Spleen (tissue), 11 donors: ENCODE results near the gene HRK. TPM values are rescaled to one million over a fixed set of nuclear protein-coding genes. Genes with fewer than 3 reads are reported as not detected.

Experiments used
- DNase-seq: peaks from one replicate; pipeline ENCODE4 v3.0.0-alpha.2; 2020
- H3K27ac ChIP-seq, 8 donors: fragments of 200-600 bp; sonication (generic) in 7 of 8; 1 replicate in 4 of 8; 2 replicates in 4 of 8; pipeline versions ENCODE4 v1.5.0 to v1.8.0; 2016 to 2021; ENCODE audit warnings: inconsistent platforms in 4 of 8, mild to moderate bottlenecking in 4 of 8, moderate library complexity in 1 of 8
- H3K27me3 ChIP-seq, 7 donors: fragments of 200-600 bp; sonication (generic) in 6 of 7; replicated peaks in 1 of 7; 1 replicate in 4 of 7; 2 replicates in 3 of 7; pipeline versions ENCODE4 v1.5.0 to v1.8.0; 2016 to 2021; ENCODE audit warnings: inconsistent platforms in 3 of 7, mild to moderate bottlenecking in 1 of 7
- H3K36me3 ChIP-seq, 6 donors: fragments of 200-600 bp; sonication (generic) in 5 of 6; 1 replicate in 4 of 6; 2 replicates in 2 of 6; pipeline versions ENCODE4 v1.5.0 to v1.8.0; 2016 to 2021; ENCODE audit warnings: inconsistent platforms in 2 of 6
- H3K4me1 ChIP-seq, 6 donors: fragments of 200-600 bp; sonication (generic) in 5 of 6; 1 replicate in 3 of 6; 2 replicates in 3 of 6; pipeline versions ENCODE4 v1.5.0 to v1.8.0; 2016 to 2021; ENCODE audit warnings: inconsistent platforms in 3 of 6
- H3K4me3 ChIP-seq, 8 donors: fragments of 200-600 bp; sonication (generic) in 7 of 8; 1 replicate in 4 of 8; 2 replicates in 4 of 8; pipeline versions ENCODE4 v1.5.0 to v1.8.0; 2016 to 2021; ENCODE audit warnings: inconsistent platforms in 4 of 8, mild to moderate bottlenecking in 4 of 8, moderate library complexity in 2 of 8
- H3K9me3 ChIP-seq, 8 donors: fragments of 200-600 bp; sonication (generic) in 7 of 8; 1 replicate in 4 of 8; 2 replicates in 4 of 8; pipeline versions ENCODE4 v1.5.0 to v1.8.0; 2016 to 2021; ENCODE audit warnings: inconsistent platforms in 4 of 8
- POLR2A ChIP-seq, 3 donors: fragments of 450-650 bp; IDR thresholded peaks; one replicate each; pipeline ENCODE4 v1.5.1; 2017; ENCODE audit warnings: antibody characterized with exemption in 3 of 3, mild to moderate bottlenecking in 1 of 3
- POLR2AphosphoS5 ChIP-seq, 3 donors: sonication (generic); formaldehyde crosslinking; IDR thresholded peaks; one replicate each; pipeline ENCODE4 v1.5.1; 2017; ENCODE audit warnings: antibody characterized with exemption in 3 of 3
- WGBS, 5 donors: extraction: QIAGEN DNeasy Blood & Tissue Kit in 3 of 5; methylation state at CpG; one replicate each; pipeline versions ENCODE4 v1.1.5 to v1.1.7; 2013 to 2018; 5-methylcytosine and 5-hydroxymethylcytosine counted together
- intact Hi-C: fragments of 100-400 bp; cut with DNase I; formaldehyde crosslinking; loops from one replicate; pipeline ENCODE4 v1.15.0; 2023; ENCODE audit warnings: low total_unique reads
- polyA plus RNA-seq, 3 donors: library from polyadenylated mRNA; stranded (reverse); fragments of 200-250 nt; gene quantifications; one replicate each; pipeline ENCODE4 v1.2.1, GENCODE V29; 2013
- total RNA-seq, 7 donors: library from RNA; depleted of rRNA in 3 of 7; stranded (reverse); fragments of >200 nt in 3 of 7; fragmentation: NEBNext Ultra II Directional in 4 of 7; extraction: Animal tissue kit (Norgen Biotek cat#: 25700) in 4 of 7; gene quantifications; one replicate each; pipeline versions ENCODE4 v1.1.0 to v1.2.1, GENCODE V29; 2016 to 2021
- TF ChIP-seq, protein P1 (sequence below), 11 experiments: fragments of 200-600 bp in 7 of 11; fragments of 450-650 bp in 4 of 11; sonication (generic) in 4 of 11; IDR thresholded peaks in 8 of 11; conservative IDR thresholded peaks in 3 of 11; 1 replicate in 7 of 11; 2 replicates in 4 of 11; pipeline versions ENCODE4 v1.4.0 to v1.8.0; 2016 to 2021; ENCODE audit warnings: antibody characterized with exemption in 11 of 11, inconsistent platforms in 4 of 11, mild to moderate bottlenecking in 1 of 11
- donor health status: healthy with polysubstance abuse.
- donor health status: DM: no; HTN: no; CAD: no; lungs with moderate emphysema.
- donor health status: DM: no; HTN: no; CAD: no.
- donor health status: Bipolar disorder and iron deficiency.
- donor health status: healthy.
- donor health status: DM: no; HTN: no; CAD: no.
- donor health status: DM: yes; HTN: yes; CAD: no.

The HRK gene
- total and polyA plus RNA-seq, 10 donors: 0.07 to 0.76 (median 0.37) TPM; not detected in 1

DNA sequence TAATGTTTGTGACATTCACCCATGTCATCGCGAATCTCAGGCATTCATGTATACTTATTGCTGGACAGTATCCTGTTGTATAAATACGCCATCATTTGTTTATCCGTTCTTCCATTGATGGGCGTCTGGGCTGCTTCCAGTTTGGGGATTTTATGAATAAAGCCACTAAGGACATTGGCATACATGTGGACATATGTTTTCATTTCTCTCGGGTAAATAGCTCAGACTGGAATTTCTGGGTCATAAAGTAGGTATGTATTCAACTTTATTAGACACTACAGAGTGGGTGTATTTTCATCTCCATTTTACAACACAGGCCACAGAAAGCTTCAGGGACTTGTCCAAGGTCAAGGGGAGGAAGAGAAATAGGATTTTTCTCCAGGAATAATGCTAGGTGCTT is 48.9 kb downstream of the HRK start:
- Histone ChIP-seq H3K4me1 (no peaks in the 10 kb centered on the region), H3K27ac (no peak overlapping the region), H3K9me3 (no peaks in the 10 kb centered on the region), H3K36me3 (peaks cover 0 to 11% (median 0%) of the 10 kb centered on the region in 6 donors), H3K27me3 (no peaks in the 10 kb centered on the region), H3K4me3 (no peak overlapping the region)
- 90 to 94% (median 93%) methylated on average over 6 of the region's 6 CpGs for WGBS, 5 donors
- TF ChIP-seq POLR2AphosphoS5 (IDR thresholded peaks at IDR 0.05) (no peak), POLR2A (IDR thresholded peaks at IDR 0.05) (no peak)
- TF ChIP-seq, protein P1, sequence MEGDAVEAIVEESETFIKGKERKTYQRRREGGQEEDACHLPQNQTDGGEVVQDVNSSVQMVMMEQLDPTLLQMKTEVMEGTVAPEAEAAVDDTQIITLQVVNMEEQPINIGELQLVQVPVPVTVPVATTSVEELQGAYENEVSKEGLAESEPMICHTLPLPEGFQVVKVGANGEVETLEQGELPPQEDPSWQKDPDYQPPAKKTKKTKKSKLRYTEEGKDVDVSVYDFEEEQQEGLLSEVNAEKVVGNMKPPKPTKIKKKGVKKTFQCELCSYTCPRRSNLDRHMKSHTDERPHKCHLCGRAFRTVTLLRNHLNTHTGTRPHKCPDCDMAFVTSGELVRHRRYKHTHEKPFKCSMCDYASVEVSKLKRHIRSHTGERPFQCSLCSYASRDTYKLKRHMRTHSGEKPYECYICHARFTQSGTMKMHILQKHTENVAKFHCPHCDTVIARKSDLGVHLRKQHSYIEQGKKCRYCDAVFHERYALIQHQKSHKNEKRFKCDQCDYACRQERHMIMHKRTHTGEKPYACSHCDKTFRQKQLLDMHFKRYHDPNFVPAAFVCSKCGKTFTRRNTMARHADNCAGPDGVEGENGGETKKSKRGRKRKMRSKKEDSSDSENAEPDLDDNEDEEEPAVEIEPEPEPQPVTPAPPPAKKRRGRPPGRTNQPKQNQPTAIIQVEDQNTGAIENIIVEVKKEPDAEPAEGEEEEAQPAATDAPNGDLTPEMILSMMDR (IDR thresholded peaks at IDR 0.05 in 8 of 11, conservative IDR thresholded peaks at IDR 0.05 in 3 of 11): no peak
- intact Hi-C loops: no loop called here
- no peak for DNase-seq

DNA sequence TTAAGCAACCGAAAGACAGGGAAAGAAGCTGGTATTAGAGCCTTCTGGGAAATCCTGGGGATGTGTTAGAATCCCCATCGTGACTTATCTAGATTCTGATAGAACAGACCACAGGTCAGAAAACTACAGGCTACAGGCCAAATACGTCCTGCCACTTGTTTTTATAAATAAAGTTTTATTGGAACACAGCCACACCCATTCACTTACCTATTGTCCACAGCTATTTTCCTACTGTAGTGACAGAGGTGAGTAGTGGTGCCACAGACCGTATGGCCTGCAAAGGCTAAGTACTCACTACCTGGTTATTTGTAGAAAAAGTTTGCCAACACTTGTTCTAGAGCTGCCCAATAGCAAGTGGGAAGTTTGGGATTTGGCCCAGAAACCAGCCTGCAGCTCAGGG is 53.8 kb downstream of the HRK start:
- Histone ChIP-seq H3K27ac (no peak overlapping the region), H3K4me3 (no peak overlapping the region), H3K36me3 (no peaks in the 10 kb centered on the region), H3K27me3 (no peaks in the 10 kb centered on the region), H3K4me1 (no peaks in the 10 kb centered on the region), H3K9me3 (peaks cover 0 to 13% (median 5%) of the 10 kb centered on the region in 8 donors)
- no peak for DNase-seq
- intact Hi-C loops: no loop called here
- TF ChIP-seq, protein P1 (IDR thresholded peaks at IDR 0.05 in 8 of 11, conservative IDR thresholded peaks at IDR 0.05 in 3 of 11): no peak
- TF ChIP-seq POLR2A (IDR thresholded peaks at IDR 0.05) (no peak), POLR2AphosphoS5 (IDR thresholded peaks at IDR 0.05) (no peak)
- 84 to 95% (median 91%) methylated on average over 4 of the region's 4 CpGs for WGBS, 5 donors

DNA sequence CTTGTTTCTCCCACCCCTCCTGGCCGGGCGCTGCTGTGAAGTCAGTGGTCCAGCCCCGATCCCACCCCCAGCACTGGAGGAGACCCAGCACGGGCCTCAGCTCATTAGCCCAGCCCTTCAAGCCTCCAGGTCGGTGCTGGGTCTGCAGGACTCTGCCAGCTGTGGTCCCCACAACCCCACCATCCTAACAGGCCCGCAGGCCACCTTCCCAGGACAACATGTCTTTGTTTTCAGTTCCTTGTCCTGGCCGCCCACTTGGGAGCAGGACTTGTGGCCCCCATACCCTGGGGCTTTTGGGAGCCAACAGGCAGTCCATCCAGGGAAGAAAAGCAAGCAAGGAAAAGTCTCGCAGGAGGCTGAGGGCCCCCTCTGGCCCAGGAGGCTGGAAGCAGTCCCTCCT is 60.0 kb downstream of the HRK start:
- no peaks in the 10 kb centered on the region for H3K36me3 ChIP-seq
- TF ChIP-seq POLR2AphosphoS5 (IDR thresholded peaks at IDR 0.05) (no peak), POLR2A (IDR thresholded peaks at IDR 0.05) (no peak)
- TF ChIP-seq, protein P1 (IDR thresholded peaks at IDR 0.05 in 8 of 11, conservative IDR thresholded peaks at IDR 0.05 in 3 of 11): no peak
- intact Hi-C loops: no loop called here
- no peak overlapping the region for H3K27ac ChIP-seq
- 67 to 78% (median 74%) methylated on average over 8 of the region's 8 CpGs for WGBS, 5 donors
- peaks cover 13 to 28% (median 22%) of the 10 kb centered on the region in 6 donors for H3K4me1 ChIP-seq
- peak; percentile 75 for DNase-seq
- H3K27me3 ChIP-seq: no peaks in the 10 kb centered on the region
- peaks cover 0 to 13% (median 5%) of the 10 kb centered on the region in 8 donors for H3K9me3 ChIP-seq
- no peak overlapping the region for H3K4me3 ChIP-seq

DNA sequence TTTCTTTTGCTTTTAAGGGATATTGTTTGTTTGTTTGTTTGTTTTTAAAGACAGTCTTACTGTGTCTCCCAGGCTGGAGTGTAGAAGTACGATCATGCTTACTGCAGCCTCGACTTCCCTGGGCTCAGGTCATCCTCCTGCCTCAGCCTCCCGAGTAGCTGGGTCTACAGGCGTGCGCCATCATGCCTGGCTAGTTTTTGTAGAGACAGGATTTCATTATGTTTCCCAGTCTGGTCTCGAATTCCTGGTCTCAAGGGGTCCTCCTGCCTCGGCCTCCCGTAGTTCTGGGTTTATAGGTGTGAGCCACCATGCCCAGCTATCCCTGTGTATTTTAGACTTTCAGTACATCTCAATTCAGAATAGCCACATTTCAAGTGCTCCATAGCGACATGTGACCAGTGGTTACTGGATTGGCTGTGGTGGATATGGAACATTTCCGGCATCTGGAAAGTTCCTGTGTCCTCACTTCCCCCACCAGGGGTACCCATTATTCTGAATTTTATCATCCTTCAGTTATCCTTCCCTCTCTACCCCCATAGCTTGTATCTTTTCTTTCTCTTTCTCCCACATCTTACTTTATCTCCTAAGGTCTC is 61.1 kb downstream of the HRK start:
- 82 to 89% (median 88%) methylated on average over 10 of the region's 10 CpGs for WGBS, 5 donors
- intact Hi-C loops: no loop called here
- H3K4me3 ChIP-seq: peak overlapping the region in 1 of 8 donors; percentile 80

More for the DNA sequence above, 61.1 kb downstream of the HRK start:
- peak; percentile 66 for DNase-seq
- Histone ChIP-seq H3K4me1 (peaks cover 13 to 28% (median 22%) of the 10 kb centered on the region in 6 donors), H3K27me3 (no peaks in the 10 kb centered on the region), H3K36me3 (no peaks in the 10 kb centered on the region), H3K9me3 (peaks cover 0 to 10% (median 5%) of the 10 kb centered on the region in 8 donors), H3K27ac (peak overlapping the region in 1 of 8 donors; percentile 86)
- TF ChIP-seq POLR2A (IDR thresholded peaks at IDR 0.05) (no peak), POLR2AphosphoS5 (IDR thresholded peaks at IDR 0.05) (no peak)
- TF ChIP-seq, protein P1 (IDR thresholded peaks at IDR 0.05 in 8 of 11, conservative IDR thresholded peaks at IDR 0.05 in 3 of 11): no peak
